ENCODE measurements around the gene INPP5A.

DNA sequence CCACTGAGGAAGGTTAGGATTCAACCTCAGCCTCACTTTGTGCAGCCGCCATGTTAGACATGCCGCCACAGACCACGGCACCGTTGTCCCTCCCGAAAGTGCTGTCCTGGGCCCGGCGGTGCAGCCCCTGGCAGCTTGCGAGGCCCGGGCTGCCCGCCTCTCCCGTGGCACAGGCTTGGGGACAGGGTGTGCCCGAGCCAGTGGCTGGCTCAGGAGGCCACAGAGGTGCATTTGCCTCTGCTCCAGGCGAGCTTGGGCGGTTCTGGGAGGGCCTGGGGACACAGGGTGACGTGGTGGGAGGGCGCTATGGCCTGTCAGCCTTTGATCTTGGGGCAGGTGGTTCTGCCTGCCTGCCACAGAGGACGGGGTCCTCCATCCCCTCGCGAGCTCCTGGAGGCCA, 207.3 kb downstream of the INPP5A start:
- TF ChIP-seq MYC (IDR thresholded peaks at IDR 0.05; ENCODE audit: low read depth, low read length) (no peak), MYC (CRISPR knock-in tag; IDR thresholded peaks at IDR 0.05; ENCODE audit: borderline replicate concordance, low read depth) (no peak), PHF8 (IDR thresholded peaks at IDR 0.05; ENCODE audit: borderline replicate concordance, low read length) (no peak), HIVEP1 (CRISPR knock-in tag; IDR thresholded peaks at IDR 0.05) (no peak)
- TF ChIP-seq, protein P1, sequence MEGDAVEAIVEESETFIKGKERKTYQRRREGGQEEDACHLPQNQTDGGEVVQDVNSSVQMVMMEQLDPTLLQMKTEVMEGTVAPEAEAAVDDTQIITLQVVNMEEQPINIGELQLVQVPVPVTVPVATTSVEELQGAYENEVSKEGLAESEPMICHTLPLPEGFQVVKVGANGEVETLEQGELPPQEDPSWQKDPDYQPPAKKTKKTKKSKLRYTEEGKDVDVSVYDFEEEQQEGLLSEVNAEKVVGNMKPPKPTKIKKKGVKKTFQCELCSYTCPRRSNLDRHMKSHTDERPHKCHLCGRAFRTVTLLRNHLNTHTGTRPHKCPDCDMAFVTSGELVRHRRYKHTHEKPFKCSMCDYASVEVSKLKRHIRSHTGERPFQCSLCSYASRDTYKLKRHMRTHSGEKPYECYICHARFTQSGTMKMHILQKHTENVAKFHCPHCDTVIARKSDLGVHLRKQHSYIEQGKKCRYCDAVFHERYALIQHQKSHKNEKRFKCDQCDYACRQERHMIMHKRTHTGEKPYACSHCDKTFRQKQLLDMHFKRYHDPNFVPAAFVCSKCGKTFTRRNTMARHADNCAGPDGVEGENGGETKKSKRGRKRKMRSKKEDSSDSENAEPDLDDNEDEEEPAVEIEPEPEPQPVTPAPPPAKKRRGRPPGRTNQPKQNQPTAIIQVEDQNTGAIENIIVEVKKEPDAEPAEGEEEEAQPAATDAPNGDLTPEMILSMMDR (IDR thresholded peaks at IDR 0.05 in 2 of 3, conservative IDR thresholded peaks at IDR 0.05 in 1 of 3; ENCODE audit: insufficient read depth in 2 of 3, low read depth in 1 of 3, low read length in 3 of 3), result no peak

Measured in K562 (cell line).